ENCODE measurements around the gene BMP8A.

- no peak for TF ChIP-seq RAD21 (conservative IDR thresholded peaks at IDR 0.05)
- no peak for TF ChIP-seq CTCF (IDR thresholded peaks at IDR 0.05; ENCODE audit: poor library complexity, severe bottlenecking)
- TF ChIP-seq EZH2 (IDR thresholded peaks at IDR 0.05; ENCODE audit: borderline replicate concordance, insufficient read depth, low read length, poor library complexity, severe bottlenecking), result no peak
- no peak for TF ChIP-seq POLR2AphosphoS5 (IDR thresholded peaks at IDR 0.05)
- TF ChIP-seq EP300 (conservative IDR thresholded peaks at IDR 0.05; ENCODE audit: poor library complexity, severe bottlenecking), result no peak
- TF ChIP-seq TAF1 (IDR thresholded peaks at IDR 0.05; ENCODE audit: low read depth), result no peak
These were observed 72.2 kb downstream of the BMP8A start for GRCh38 chr1:39563669-39564068.

Measured in neural cell (in vitro differentiated cells).